RCC 7860 (cell line): Measurements from ENCODE around the gene NLGN1.

Source experiments
- DNase-seq: peaks from one replicate; pipeline ENCODE4 v3.0.0-alpha.2; 2015; ENCODE audit warnings: low spot score
- FAIRE-seq: peaks from 2 replicates; lab custom pipeline; 2012; peaks lifted over from hg19 to GRCh38; lab: Jason Lieb, UNC

NLGN1 gene

DNA sequence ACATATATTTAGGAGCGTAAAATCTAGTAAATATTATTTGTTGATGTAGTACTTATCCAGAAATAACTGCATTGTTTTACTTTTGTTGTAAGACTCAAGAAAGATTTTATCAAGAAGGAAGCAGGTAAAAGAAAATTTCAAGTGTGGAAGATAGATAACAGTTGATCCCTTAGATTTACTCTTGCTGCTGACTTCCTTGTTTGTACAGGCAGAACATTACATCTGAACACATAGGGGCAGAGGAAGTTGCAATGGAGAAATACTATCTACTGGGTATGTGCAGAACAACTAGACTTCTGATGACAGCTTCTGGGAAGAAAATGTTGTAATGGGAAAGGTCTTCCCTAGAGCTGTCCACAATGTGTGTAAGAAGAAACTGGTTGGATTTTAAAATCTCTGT lies 350.6 kb downstream of the NLGN1 start:
- no peak for FAIRE-seq
- no peak for DNase-seq

DNA sequence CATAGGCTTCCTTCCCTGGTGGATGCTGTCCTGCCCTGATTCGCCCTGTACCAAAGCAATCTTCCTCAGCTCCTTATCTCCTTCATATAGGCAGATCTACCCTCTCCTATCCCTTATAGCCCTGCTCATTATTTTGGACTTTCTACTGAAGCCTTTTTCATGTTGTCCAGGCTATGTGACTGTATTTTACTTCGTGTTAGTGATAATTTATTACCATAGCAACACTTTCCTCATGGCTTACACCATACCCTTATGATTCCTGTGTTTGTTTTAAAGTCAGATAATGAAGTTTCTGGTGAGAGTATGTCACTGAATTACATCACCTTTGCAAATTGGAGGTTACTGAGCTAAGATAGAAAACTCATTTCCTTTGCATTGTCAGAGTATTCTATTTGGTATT lies 352.6 kb downstream of the NLGN1 start:
- FAIRE-seq = no peak
- peak; percentile 37 for DNase-seq

- DNase-seq (no peak), FAIRE-seq (no peak)
Observed at GRCh38 chr3:173750591-173750990, 353.0 kb downstream of the NLGN1 start.

- DNase-seq (no peak), FAIRE-seq (no peak)
Observed at GRCh38 chr3:173753593-173753992, 356.0 kb downstream of the NLGN1 start.

- FAIRE-seq (no peak), DNase-seq (no peak)
Observed at GRCh38 chr3:173755161-173755560, 357.6 kb downstream of the NLGN1 start.

GRCh38 chr3:173761161-173761560 lies 363.6 kb downstream of the NLGN1 start:
- DNase-seq = no peak
- no peak for FAIRE-seq

- FAIRE-seq (peak; percentile 77), DNase-seq (no peak)
Observed at GRCh38 chr3:173762501-173762900, 365.0 kb downstream of the NLGN1 start.

DNA sequence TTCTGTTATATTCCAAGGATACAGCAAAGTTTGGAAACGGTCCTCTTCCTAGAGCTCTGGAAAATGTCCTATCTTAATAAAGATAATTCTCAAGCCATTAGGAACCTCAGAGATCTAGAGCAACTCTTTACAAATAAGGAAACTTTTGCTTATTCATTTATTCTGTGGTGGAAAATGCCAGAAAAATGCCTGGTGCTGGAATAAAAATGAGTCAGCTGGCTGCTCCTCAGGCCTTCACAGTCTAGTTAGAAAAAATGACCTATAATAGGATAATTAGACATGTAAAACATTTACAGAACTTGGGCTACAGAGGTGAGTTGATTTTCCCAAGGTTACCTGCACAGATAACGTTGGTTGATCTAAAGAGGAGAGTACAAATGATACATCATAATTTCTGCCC lies 372.5 kb downstream of the NLGN1 start:
- FAIRE-seq (peak; percentile 89), DNase-seq (peak; percentile 50)

GRCh38 chr3:173770796-173771573 lies 373.4 kb downstream of the NLGN1 start:
- no peak for FAIRE-seq
- DNase-seq = no peak

- no peak for DNase-seq
- no peak for FAIRE-seq
Observed at GRCh38 chr3:173773800-173774199, 376.3 kb downstream of the NLGN1 start.

DNA sequence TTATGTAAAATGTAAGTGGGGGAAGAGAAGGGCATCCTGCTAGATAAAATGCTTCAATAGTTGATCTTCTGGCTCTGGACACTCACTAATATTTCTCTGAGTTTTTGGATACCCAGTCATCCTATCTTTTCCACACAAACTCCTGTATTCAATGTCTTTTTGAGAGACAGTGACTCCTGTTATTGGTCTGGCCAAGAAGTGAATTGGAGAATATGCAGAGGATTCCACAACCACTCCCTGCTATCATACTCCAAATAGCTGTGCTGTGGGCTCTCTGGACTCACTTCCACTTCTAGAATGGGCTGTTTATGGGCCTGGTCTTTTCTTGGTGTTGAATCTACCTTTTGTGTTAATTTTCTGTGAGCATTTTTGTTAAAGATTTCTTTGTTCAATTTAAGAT lies 376.8 kb downstream of the NLGN1 start:
- no peak for FAIRE-seq
- DNase-seq = no peak

GRCh38 chr3:173778251-173778650 lies 380.7 kb downstream of the NLGN1 start:
- FAIRE-seq (no peak), DNase-seq (no peak)

GRCh38 chr3:173780067-173780466 lies 382.5 kb downstream of the NLGN1 start:
- DNase-seq (no peak), FAIRE-seq (no peak)

DNA sequence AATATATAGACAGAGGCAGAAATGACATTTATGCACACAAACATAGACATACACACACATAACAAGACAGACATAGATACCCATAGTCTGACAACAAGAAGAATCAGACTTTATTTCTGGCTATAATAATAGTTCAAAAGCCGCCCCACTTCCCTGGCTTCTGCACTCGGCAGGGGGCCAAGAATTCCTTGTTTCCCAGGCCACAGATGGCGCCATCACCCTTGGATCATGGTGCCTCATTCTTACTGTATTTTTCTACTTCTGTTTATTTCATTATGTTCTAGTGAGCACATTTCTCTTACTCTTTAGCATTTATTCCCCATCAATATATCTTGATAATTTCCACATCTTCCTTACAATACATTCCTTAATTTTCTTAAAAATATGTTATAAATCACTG lies 387.5 kb downstream of the NLGN1 start:
- DNase-seq = no peak
- no peak for FAIRE-seq

- DNase-seq (no peak), FAIRE-seq (no peak)
Observed at GRCh38 chr3:173789530-173790162, 392.1 kb downstream of the NLGN1 start.

DNA sequence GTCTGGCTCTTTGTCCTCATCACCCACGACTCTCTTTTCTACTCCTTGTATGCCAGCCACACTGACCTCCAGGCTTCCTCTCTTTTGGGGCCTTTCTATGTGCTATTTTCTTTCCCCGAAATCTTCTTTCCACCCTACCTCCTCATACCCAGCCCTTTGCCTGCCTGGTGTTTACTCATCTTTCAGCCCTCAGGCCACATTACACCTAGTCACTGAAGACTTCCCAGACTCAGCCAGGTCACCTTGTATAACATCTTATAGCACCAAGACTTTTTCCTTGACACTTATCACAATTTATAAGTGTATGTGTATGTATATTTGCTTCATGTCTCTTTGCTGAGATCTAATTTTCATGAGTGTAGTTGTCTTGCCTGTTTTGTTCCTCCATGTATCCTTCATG lies 396.4 kb downstream of the NLGN1 start:
- FAIRE-seq (no peak), DNase-seq (no peak)

- FAIRE-seq = no peak
Observed at GRCh38 chr3:173796405-173796804, 398.9 kb downstream of the NLGN1 start.

GRCh38 chr3:173796890-173797289 lies 399.3 kb downstream of the NLGN1 start:
- DNase-seq (no peak), FAIRE-seq (no peak)

More at GRCh38 chr3:173796405-173796804, 398.9 kb downstream of the NLGN1 start:
- DNase-seq = no peak

- no peak for DNase-seq
- no peak for FAIRE-seq
Observed at GRCh38 chr3:173799060-173799816, 401.7 kb downstream of the NLGN1 start.

- DNase-seq (no peak), FAIRE-seq (no peak)
Observed at GRCh38 chr3:173800154-173800553, 402.6 kb downstream of the NLGN1 start.

- peak; percentile 12 for DNase-seq
- FAIRE-seq = no peak
Observed at GRCh38 chr3:173814809-173815208, 417.3 kb downstream of the NLGN1 start.

DNA sequence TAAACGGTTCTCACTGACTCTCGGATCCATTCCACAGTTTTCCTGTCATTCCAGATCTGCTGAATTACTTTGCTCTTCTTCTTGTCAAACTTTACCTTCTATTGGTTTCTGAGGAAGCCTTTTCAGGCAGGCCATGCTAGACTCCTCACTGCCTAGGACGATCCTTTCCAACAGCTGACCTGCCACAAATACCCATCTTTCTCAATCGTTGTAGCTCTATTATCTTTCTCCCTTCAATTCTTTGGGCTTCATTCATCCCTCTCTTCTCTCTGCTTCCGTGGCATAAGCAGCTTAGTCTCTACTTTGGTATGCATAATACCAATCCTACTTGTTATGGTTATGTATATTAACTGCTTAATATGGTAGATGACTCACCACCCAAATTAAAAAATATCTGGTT lies 421.8 kb downstream of the NLGN1 start:
- no peak for DNase-seq
- no peak for FAIRE-seq
